SK-N-SH (cell line): ENCODE measurements around the gene NOSTRIN.

ENCODE experiments used
- EP300 ChIP-seq, 2 experiments: IDR thresholded peaks; 2 replicates each; pipeline versions ENCODE4 v1.4.0 to v1.6.1; 2012; ENCODE audit warnings: borderline replicate concordance in 1 of 2, low read depth in 1 of 2, low read length in 1 of 2
- GABPA ChIP-seq: IDR thresholded peaks from 2 replicates; pipeline ENCODE4 v1.4.0; 2012; ENCODE audit warnings: low read depth, mild to moderate bottlenecking
- NFIC ChIP-seq: IDR thresholded peaks from 2 replicates; pipeline ENCODE4 v1.4.0; 2012; ENCODE audit warnings: borderline replicate concordance

GRCh38 chr2:168773128-168773527 is 29.3 kb upstream of the NOSTRIN start:
- no peak for TF ChIP-seq EP300 (IDR thresholded peaks at IDR 0.05; ENCODE audit: borderline replicate concordance in 1 of 2, low read depth in 1 of 2, low read length in 1 of 2)
- TF ChIP-seq NFIC, result no peak
- no peak for TF ChIP-seq GABPA
